22Rv1 (cell line): ENCODE data around the gene TMEM43.

Source experiments
- H3K27ac ChIP-seq: fragments of 450-650 bp; 2 replicates; pipeline ENCODE4 v1.5.1; 2017
- CTCF ChIP-seq: fragments of 450-650 bp; IDR thresholded peaks from 2 replicates; pipeline ENCODE4 v1.5.1; 2017; ENCODE audit warnings: mild to moderate bottlenecking
- ZFX ChIP-seq: fragments of 450-650 bp; IDR thresholded peaks from 2 replicates; pipeline ENCODE4 v1.6.1; 2017; ENCODE audit warnings: antibody characterized with exemption, borderline replicate concordance

Gene TMEM43

GRCh38 chr3:14169435-14169834 is 44.6 kb downstream of the TMEM43 start:
- no peak for TF ChIP-seq CTCF
- TF ChIP-seq ZFX = no peak
- H3K27ac ChIP-seq = no peak overlapping the region

- TF ChIP-seq CTCF = no peak
- no peak for TF ChIP-seq ZFX
These were observed 45.0 kb downstream of the TMEM43 start for GRCh38 chr3:14169871-14170270.

GRCh38 chr3:14170531-14171159 is 45.8 kb downstream of the TMEM43 start:
- TF ChIP-seq CTCF (no peak), ZFX (no peak)
- H3K27ac ChIP-seq = no peak overlapping the region

More at GRCh38 chr3:14169871-14170270, 45.0 kb downstream of the TMEM43 start:
- no peak overlapping the region for H3K27ac ChIP-seq

GRCh38 chr3:14172496-14172895 is 47.6 kb downstream of the TMEM43 start:
- H3K27ac ChIP-seq = no peak overlapping the region

GRCh38 chr3:14174483-14174882 is 49.6 kb downstream of the TMEM43 start:
- TF ChIP-seq CTCF (no peak), ZFX (no peak)
- H3K27ac ChIP-seq = no peak overlapping the region

More at GRCh38 chr3:14172496-14172895, 47.6 kb downstream of the TMEM43 start:
- TF ChIP-seq ZFX (no peak), CTCF (no peak)

GRCh38 chr3:14175383-14176037 is 50.7 kb downstream of the TMEM43 start:
- TF ChIP-seq ZFX (no peak), CTCF (no peak)
- no peak overlapping the region for H3K27ac ChIP-seq

GRCh38 chr3:14177580-14178246 is 52.9 kb downstream of the TMEM43 start:
- TF ChIP-seq CTCF = no peak
- no peak for TF ChIP-seq ZFX
- peak overlapping the region; percentile 85 for H3K27ac ChIP-seq
